OCI-LY7 (cell line): ENCODE measurements around the gene PALMD. TPM values are rescaled to one million over a fixed set of nuclear protein-coding genes. Genes with fewer than 3 reads are reported as not detected.

Source experiments
- BruUV-seq: library from RNA; stranded (reverse); fragments of 400-500 nt; replicated peaks from 2 replicates; lab custom pipeline; 2021; lab: Mats Ljungman, UMichigan
- CTCF ChIA-PET: fragments of 300-600 bp; sonication (Branson Sonifier 250); formaldehyde crosslinking; loops from one replicate; lab custom pipeline; 2022; ENCODE audit warnings: antibody characterized with exemption; ENCODE audit not compliant: unreplicated experiment; lab: Charles Lee
- POLR2A ChIA-PET: fragments of 300-600 bp; sonication (Branson Sonifier 250); formaldehyde crosslinking; loops from one replicate; lab custom pipeline; 2022; ENCODE audit warnings: antibody characterized with exemption; lab: Charles Lee
- DNase-seq: peaks from one replicate; pipeline ENCODE4 v3.0.0-alpha.2; 2015; ENCODE audit warnings: low spot score
- H2AFZ ChIP-seq: fragments of 200-600 bp; sonication (generic), shearing (Covaris generic); 2 replicates; pipeline ENCODE4 v1.6.1; 2014; ENCODE audit warnings: mild to moderate bottlenecking, antibody characterized with exemption, low read length, moderate library complexity
- H3K27ac ChIP-seq: fragments of 200-600 bp; sonication (generic); 2 replicates; pipeline ENCODE4 v1.5.1; 2014; ENCODE audit warnings: mixed run types, low read depth, mild to moderate bottlenecking, moderate library complexity, low read length, inconsistent platforms; ENCODE audit not compliant: poor library complexity, severe bottlenecking
- H3K36me3 ChIP-seq: fragments of 200-600 bp; sonication (generic); 2 replicates; pipeline ENCODE4 v1.6.1; 2014; ENCODE audit warnings: mild to moderate bottlenecking, antibody characterized with exemption, low read length, moderate library complexity, mixed read lengths; ENCODE audit not compliant: insufficient read depth
- H3K4me1 ChIP-seq: fragments of 200-600 bp; sonication (generic); 2 replicates; pipeline ENCODE4 v1.5.1; 2014; ENCODE audit warnings: mild to moderate bottlenecking, low read length; ENCODE audit not compliant: insufficient read depth, poor library complexity, severe bottlenecking
- H3K4me2 ChIP-seq: fragments of 200-600 bp; sonication (generic); 2 replicates; pipeline ENCODE4 v1.6.1; 2014; ENCODE audit warnings: mild to moderate bottlenecking, low read length
- H3K4me3 ChIP-seq: fragments of 200-600 bp; sonication (generic); 2 replicates; pipeline ENCODE4 v1.5.1; 2014; ENCODE audit warnings: mild to moderate bottlenecking, low read depth, low read length; ENCODE audit not compliant: poor library complexity, severe bottlenecking
- H3K79me2 ChIP-seq: fragments of 200-600 bp; sonication (generic); 2 replicates; pipeline ENCODE4 v1.6.1; 2016; ENCODE audit warnings: low read depth, mild to moderate bottlenecking, low read length, moderate library complexity, mixed read lengths; ENCODE audit not compliant: insufficient read depth
- H3K9me2 ChIP-seq: fragments of 200-600 bp; sonication (generic); 2 replicates; pipeline ENCODE4 v1.6.1; 2016; ENCODE audit warnings: mild to moderate bottlenecking, low read length, mixed read lengths; ENCODE audit not compliant: insufficient read depth
- H3K9me3 ChIP-seq: fragments of 200-600 bp; sonication (generic); 2 replicates; pipeline ENCODE4 v1.6.1; 2014; ENCODE audit warnings: mild to moderate bottlenecking, mixed run types, low read length, mixed read lengths
- H4K20me1 ChIP-seq: fragments of 200-600 bp; sonication (generic); 2 replicates; pipeline ENCODE4 v1.6.1; 2014; ENCODE audit warnings: mild to moderate bottlenecking, antibody characterized with exemption, low read length, moderate library complexity, mixed read lengths; ENCODE audit not compliant: insufficient read depth
- CTCF ChIP-seq: fragments of 200-600 bp; sonication (generic); conservative IDR thresholded peaks from 2 replicates; pipeline ENCODE4 v1.5.1; 2014; ENCODE audit warnings: mild to moderate bottlenecking, antibody characterized with exemption, low read length, moderate library complexity, mixed read lengths
- EZH2phosphoT487 ChIP-seq: fragments of 200-600 bp; sonication (generic); IDR thresholded peaks from 2 replicates; pipeline ENCODE4 v1.6.1; 2018; ENCODE audit warnings: low read depth, borderline replicate concordance, mild to moderate bottlenecking, mixed run types, antibody characterized with exemption, low read length, moderate library complexity, mixed read lengths
- intact Hi-C: fragments of 100-400 bp; cut with micrococcal nuclease; formaldehyde crosslinking; loops from one replicate; pipeline ENCODE4 v1.10.0; 2022; ENCODE audit not compliant: unreplicated experiment
- total RNA-seq, 2 experiments: library from RNA; depleted of rRNA in 1 of 2; stranded (reverse); fragments of >200 nt in 1 of 2; shearing (Covaris generic) in 1 of 2; gene quantifications; 2 replicates each; pipeline ENCODE4 v1.2.3, GENCODE V29; 2014 to 2022

Gene PALMD
- total RNA-seq, 2 experiments from 2014 or later = not detected

GRCh38 chr1:99658031-99658290, 12.0 kb downstream of the PALMD start:
- Histone ChIP-seq H3K9me2 (no peaks in the 10 kb centered on the region), H3K4me2 (no peak overlapping the region), H3K27ac (no peak overlapping the region), H3K4me1 (no peaks in the 10 kb centered on the region), H3K9me3 (no peaks in the 10 kb centered on the region), H2AFZ (no peak overlapping the region), H4K20me1 (no peaks in the 10 kb centered on the region), H3K36me3 (no peaks in the 10 kb centered on the region), H3K4me3 (no peak overlapping the region), H3K79me2 (no peaks in the 10 kb centered on the region)
- ChIA-PET POLR2A (no interaction called here), CTCF (no interaction called here)
- BruUV-seq = no TSS peak
- DNase-seq = no peak
- TF ChIP-seq CTCF = no peak
- TF ChIP-seq EZH2phosphoT487 = no peak
- intact Hi-C loops = no loop called here

- no peaks in the 10 kb centered on the region for H3K9me2 ChIP-seq
- BruUV-seq = no TSS peak
- ChIA-PET CTCF (no interaction called here), POLR2A (interaction anchor here (1.0 kb wide), 1 partner anchor 19 kb away, joined by 3 read pairs; no protein-coding TSS in a partner anchor)
- H3K79me2 ChIP-seq = no peaks in the 10 kb centered on the region
- no peaks in the 10 kb centered on the region for H3K9me3 ChIP-seq
- no peaks in the 10 kb centered on the region for H3K36me3 ChIP-seq
- TF ChIP-seq CTCF = no peak
- no peak for TF ChIP-seq EZH2phosphoT487
- intact Hi-C loops = no loop called here
- no peak overlapping the region for H3K4me2 ChIP-seq
- DNase-seq = no peak
- no peak overlapping the region for H2AFZ ChIP-seq
- H3K27ac ChIP-seq = no peak overlapping the region
- no peak overlapping the region for H3K4me3 ChIP-seq
- H4K20me1 ChIP-seq = no peaks in the 10 kb centered on the region
- no peaks in the 10 kb centered on the region for H3K4me1 ChIP-seq
Measured at GRCh38 chr1:99659755-99660210, 13.9 kb downstream of the PALMD start.

- H3K4me1 ChIP-seq = no peaks in the 10 kb centered on the region
- H3K4me2 ChIP-seq = no peak overlapping the region
- H3K9me3 ChIP-seq = no peaks in the 10 kb centered on the region
- ChIA-PET CTCF (no interaction called here), POLR2A (interaction anchor here (0.6 to 1.0 kb wide), 2 partner anchors 11 to 18 kb away, joined by 3 to 4 read pairs; no protein-coding TSS in a partner anchor)
- no TSS peak for BruUV-seq
- intact Hi-C loops = no loop called here
- H3K27ac ChIP-seq = no peak overlapping the region
- H3K36me3 ChIP-seq = no peaks in the 10 kb centered on the region
- no peak overlapping the region for H2AFZ ChIP-seq
- H3K9me2 ChIP-seq = no peaks in the 10 kb centered on the region
- no peak for DNase-seq
- H4K20me1 ChIP-seq = no peaks in the 10 kb centered on the region
- no peaks in the 10 kb centered on the region for H3K79me2 ChIP-seq
- H3K4me3 ChIP-seq = no peak overlapping the region
- TF ChIP-seq EZH2phosphoT487 (no peak), CTCF (no peak)
Measured at GRCh38 chr1:99660496-99660895, 14.6 kb downstream of the PALMD start.
